B cell (primary cell): ENCODE data around the gene NR3C2.

ENCODE experiments used
- EZH2 ChIP-seq: IDR thresholded peaks from 2 replicates; pipeline ENCODE4 v1.6.1; 2012; ENCODE audit warnings: borderline replicate concordance, low read depth, mild to moderate bottlenecking, moderate library complexity, low read length; ENCODE audit not compliant: insufficient read depth, poor library complexity, severe bottlenecking
- TF ChIP-seq, protein P1 (sequence below): fragments of 200-600 bp; IDR thresholded peaks from one replicate; pipeline ENCODE4 v1.8.0; 2022; ENCODE audit warnings: antibody characterized with exemption, mild to moderate bottlenecking

DNA sequence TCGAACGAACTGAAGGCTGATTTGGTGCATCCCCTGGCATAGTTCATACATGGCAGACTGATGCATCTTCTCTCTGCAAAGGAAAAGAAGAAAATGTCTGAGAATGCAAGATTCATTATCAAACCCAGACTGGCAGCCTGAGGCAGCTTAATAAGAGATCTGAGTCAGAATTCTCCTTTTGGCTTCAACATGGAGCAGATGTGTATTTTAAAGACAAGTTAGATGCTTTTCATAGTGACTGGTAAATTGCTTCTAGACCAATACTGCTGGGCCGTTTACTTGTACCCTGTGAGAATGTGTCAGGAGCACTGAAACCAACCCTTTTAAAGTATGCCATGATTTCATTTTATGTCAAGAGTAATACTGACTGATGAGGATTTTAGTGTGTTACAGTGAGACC is 322.0 kb downstream of the NR3C2 start:
- TF ChIP-seq, protein P1, sequence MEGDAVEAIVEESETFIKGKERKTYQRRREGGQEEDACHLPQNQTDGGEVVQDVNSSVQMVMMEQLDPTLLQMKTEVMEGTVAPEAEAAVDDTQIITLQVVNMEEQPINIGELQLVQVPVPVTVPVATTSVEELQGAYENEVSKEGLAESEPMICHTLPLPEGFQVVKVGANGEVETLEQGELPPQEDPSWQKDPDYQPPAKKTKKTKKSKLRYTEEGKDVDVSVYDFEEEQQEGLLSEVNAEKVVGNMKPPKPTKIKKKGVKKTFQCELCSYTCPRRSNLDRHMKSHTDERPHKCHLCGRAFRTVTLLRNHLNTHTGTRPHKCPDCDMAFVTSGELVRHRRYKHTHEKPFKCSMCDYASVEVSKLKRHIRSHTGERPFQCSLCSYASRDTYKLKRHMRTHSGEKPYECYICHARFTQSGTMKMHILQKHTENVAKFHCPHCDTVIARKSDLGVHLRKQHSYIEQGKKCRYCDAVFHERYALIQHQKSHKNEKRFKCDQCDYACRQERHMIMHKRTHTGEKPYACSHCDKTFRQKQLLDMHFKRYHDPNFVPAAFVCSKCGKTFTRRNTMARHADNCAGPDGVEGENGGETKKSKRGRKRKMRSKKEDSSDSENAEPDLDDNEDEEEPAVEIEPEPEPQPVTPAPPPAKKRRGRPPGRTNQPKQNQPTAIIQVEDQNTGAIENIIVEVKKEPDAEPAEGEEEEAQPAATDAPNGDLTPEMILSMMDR, result no peak
- TF ChIP-seq EZH2, result no peak
